ENCODE measurements around the gene KIN. TPM values are rescaled to one million over a fixed set of nuclear protein-coding genes. Genes with fewer than 3 reads are reported as not detected.
"Not testable (repeated sequence)": the region's sequence is repeated elsewhere in the genome, so short reads cannot be mapped to it uniquely, and the experiment has no call there.

The KIN gene
- total RNA-seq, 1 donor from 2014 or later: 13.7 TPM

GRCh38 chr10:7715515-7715914, 72.3 kb downstream of the KIN start:
- no peak for ATAC-seq
- Histone ChIP-seq H3K27ac (no peak overlapping the region), H3K4me1 (no peaks in the 10 kb centered on the region)

GRCh38 chr10:7711075-7711474, 76.7 kb downstream of the KIN start:
- H3K36me3 ChIP-seq; H3K27ac ChIP-seq; DNase-seq; H3K4me3 ChIP-seq; H3K27me3 ChIP-seq (ENCODE audit: low read depth); H3K4me1 ChIP-seq; ATAC-seq; H3K9me3 ChIP-seq; intact Hi-C loops (cut with DNase I): not testable (repeated sequence)

More at GRCh38 chr10:7715515-7715914, 72.3 kb downstream of the KIN start:
- Histone ChIP-seq H3K36me3 (no peaks in the 10 kb centered on the region), H3K9me3 (no peaks in the 10 kb centered on the region), H3K4me3 (no peak overlapping the region), H3K27me3 (ENCODE audit: low read depth) (peaks cover 5% of the 10 kb centered on the region)
- TF ChIP-seq CTCF (IDR thresholded peaks at IDR 0.05): no peak
- intact Hi-C loops (cut with DNase I): no loop called here
- DNase-seq: no peak

- H3K27me3 ChIP-seq (ENCODE audit: low read depth): peaks cover 8% of the 10 kb centered on the region
- intact Hi-C loops (cut with DNase I): no loop called here
- H3K9me3 ChIP-seq: no peaks in the 10 kb centered on the region
- no peak overlapping the region for H3K4me3 ChIP-seq
- no peak for DNase-seq
- ATAC-seq: no peak
- H3K36me3 ChIP-seq: no peaks in the 10 kb centered on the region
- TF ChIP-seq CTCF (IDR thresholded peaks at IDR 0.05): no peak
- no peak overlapping the region for H3K27ac ChIP-seq
- no peaks in the 10 kb centered on the region for H3K4me1 ChIP-seq
Measured at GRCh38 chr10:7710446-7710845, 77.3 kb downstream of the KIN start.

- no peak for TF ChIP-seq CTCF (IDR thresholded peaks at IDR 0.05)
- H3K4me3 ChIP-seq: no peak overlapping the region
- intact Hi-C loops (cut with DNase I): no loop called here
- no peak for DNase-seq
- no peaks in the 10 kb centered on the region for H3K4me1 ChIP-seq
- no peaks in the 10 kb centered on the region for H3K36me3 ChIP-seq
- peaks cover 8% of the 10 kb centered on the region for H3K27me3 ChIP-seq (ENCODE audit: low read depth)
- no peak overlapping the region for H3K27ac ChIP-seq
- H3K9me3 ChIP-seq: no peaks in the 10 kb centered on the region
- ATAC-seq: no peak
Measured at GRCh38 chr10:7708832-7709231, 79.0 kb downstream of the KIN start.

- Histone ChIP-seq H3K4me1 (no peaks in the 10 kb centered on the region), H3K27me3 (ENCODE audit: low read depth) (peaks cover 8% of the 10 kb centered on the region), H3K27ac (no peak overlapping the region), H3K9me3 (no peaks in the 10 kb centered on the region), H3K4me3 (no peak overlapping the region), H3K36me3 (no peaks in the 10 kb centered on the region)
- DNase-seq (no peak), ATAC-seq (no peak)
- TF ChIP-seq CTCF (IDR thresholded peaks at IDR 0.05): no peak
- intact Hi-C loops (cut with DNase I): no loop called here
Measured at GRCh38 chr10:7707858-7708622, 79.8 kb downstream of the KIN start.

- H3K27me3 ChIP-seq (ENCODE audit: low read depth): peaks cover 8% of the 10 kb centered on the region
- H3K4me1 ChIP-seq: no peaks in the 10 kb centered on the region
- peak in 1 of 2 donors; percentile 54 for ATAC-seq
- H3K36me3 ChIP-seq: no peaks in the 10 kb centered on the region
- no peak for TF ChIP-seq CTCF (IDR thresholded peaks at IDR 0.05)
- no peak for DNase-seq
- no peaks in the 10 kb centered on the region for H3K9me3 ChIP-seq
- H3K27ac ChIP-seq: no peak overlapping the region
- intact Hi-C loops (cut with DNase I): no loop called here
- H3K4me3 ChIP-seq: no peak overlapping the region
Measured at GRCh38 chr10:7707102-7707501, 80.7 kb downstream of the KIN start.

All from lower lobe of right lung (tissue), 2 donors.